ENCODE results near the gene SLC9B1. TPM values are rescaled to one million over a fixed set of nuclear protein-coding genes. Genes with fewer than 3 reads are reported as not detected.

The SLC9B1 gene
- total and polyA plus RNA-seq, 2 of the 8 experiments (the other 6 are each of a cell fraction or from before 2014, with no cell fraction given), result 0.08 to 0.19 TPM

DNA sequence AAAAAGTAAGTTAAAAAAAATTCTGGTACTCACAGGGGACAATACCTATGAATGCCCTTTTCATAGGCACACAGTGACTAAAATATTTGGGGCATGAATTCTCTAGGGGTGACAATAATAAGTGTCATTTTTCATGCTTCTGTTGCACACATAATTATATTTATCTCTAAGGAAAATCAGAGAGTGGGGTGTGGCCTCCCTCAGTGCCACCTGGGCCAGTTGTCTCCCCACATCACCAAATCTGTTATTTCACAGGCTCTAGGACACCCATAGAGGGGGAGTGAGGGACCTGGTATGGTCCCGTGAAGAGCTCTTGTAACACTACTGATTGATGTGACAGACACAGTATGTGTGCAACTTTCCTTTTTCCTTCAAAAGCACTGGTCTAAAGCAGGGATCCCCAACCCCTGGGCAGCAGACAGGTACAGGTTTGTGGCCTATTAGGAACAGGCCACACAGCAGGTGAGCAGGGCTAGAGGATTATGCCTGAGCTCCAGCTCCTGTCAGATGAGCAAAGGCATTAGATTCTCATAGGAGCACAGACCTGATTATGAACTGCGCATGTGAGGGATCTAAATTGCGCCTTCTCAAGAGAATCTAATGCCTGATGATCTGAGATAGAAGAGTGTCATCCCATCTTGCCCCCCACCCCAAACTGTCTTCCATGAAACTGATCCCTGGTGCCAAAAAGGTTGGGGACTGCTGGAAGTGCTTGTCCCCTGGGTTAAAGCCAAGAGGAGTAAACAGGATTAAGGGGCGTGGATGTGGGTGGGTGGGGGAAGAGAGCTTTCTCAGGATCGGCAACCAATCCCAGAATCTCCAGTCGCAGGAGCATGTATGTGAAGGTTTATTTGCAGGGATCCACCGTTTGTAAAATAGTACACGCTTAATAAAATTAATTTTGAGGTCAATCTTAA lies 856 bp downstream of the SLC9B1 start:
- peak overlapping the region; percentile 13 for H4K5ac ChIP-seq (ENCODE audit: insufficient read length, low read depth, low read length)
- H3K27me3 ChIP-seq (replicated peaks in 1 of 4; ENCODE audit: control insufficient read depth in 3 of 4, extremely low read depth in 1 of 4, insufficient read depth in 3 of 4, low read length in 3 of 4), result no peaks in the 10 kb centered on the region
- ChIA-PET CTCF (ENCODE audit: partially characterized antibody) (interaction anchor here (0.8 to 1.3 kb wide), 5 partner anchors 9 to 183 kb away, joined by 3 to 6 read pairs (median 3); partner anchors contain the start of gene SLC9B2), POLR2A (ENCODE audit: partially characterized antibody) (interaction anchor here (0.9 to 1.0 kb wide), 2 partner anchors 14 to 191 kb away, joined by 3 read pairs; no protein-coding TSS in a partner anchor)
- no peak overlapping the region for H2BK20ac ChIP-seq (ENCODE audit: low read length)
- H2AK5ac ChIP-seq (ENCODE audit: low read depth, low read length), result no peak overlapping the region
- H2AFZ ChIP-seq (ENCODE audit: low read length), result peak overlapping the region; percentile 84
- no peak overlapping the region for H2BK15ac ChIP-seq (ENCODE audit: low read length)
- no peak overlapping the region for H3K56ac ChIP-seq (replicated peaks; ENCODE audit: insufficient read length, low read depth, low read length)
- H2BK5ac ChIP-seq (ENCODE audit: low read depth, low read length), result no peak overlapping the region; the same call in 1 of the 2 replicates
- DNase-seq (ENCODE audit: low read depth in 1 of 2, low spot score in 2 of 2) (no peak), FAIRE-seq (no peak)
- H3K4me1 ChIP-seq (replicated peaks in 1 of 4; ENCODE audit: control insufficient read depth in 3 of 4, insufficient read depth in 4 of 4, low read length in 3 of 4), result peaks cover 0 to 4% (median 0%) of the 10 kb centered on the region in 4 experiments; a peak in 1 of 7 replicates
- no peaks in the 10 kb centered on the region; the same call in 1 of the 2 replicates for H3K23me2 ChIP-seq (ENCODE audit: low read depth, low read length)
- H3K23ac ChIP-seq (ENCODE audit: insufficient read length), result no peak overlapping the region
- H3K14ac ChIP-seq (ENCODE audit: insufficient read length), result no peak overlapping the region
- H3K9me3 ChIP-seq (ENCODE audit: insufficient read depth in 2 of 2, low read depth in 1 of 2, low read length in 1 of 2), result peaks cover 2 to 4% of the 10 kb centered on the region in 2 experiments; a peak in 1 of 4 replicates
- H4K20me1 ChIP-seq (replicated peaks in 1 of 2; ENCODE audit: control insufficient read depth in 1 of 2, insufficient read depth in 2 of 2, low read length in 2 of 2), result no peaks in the 10 kb centered on the region
- H4K8ac ChIP-seq (ENCODE audit: extremely low read depth, insufficient read depth, low read length), result no peak overlapping the region
- no peaks in the 10 kb centered on the region for H3K79me1 ChIP-seq (ENCODE audit: low read depth, low read length)
- WGBS, 2 experiments (ENCODE audit: extremely low coverage in 1 of 2, insufficient coverage in 1 of 2, insufficient read length in 1 of 2, insufficient replicate concordance in 2 of 2, low coverage in 1 of 2, low lambda C conversion rate in 2 of 2, missing lambda C conversion rate in 1 of 2), result 72% methylated on average over 8 of the region's 8 CpGs; no CpG with 5 or more reads in 1 of the 2 experiments
- no peak overlapping the region for H3K4ac ChIP-seq (replicated peaks; ENCODE audit: insufficient read length, low read depth, low read length)
- H3K4me2 ChIP-seq (ENCODE audit: insufficient read depth in 1 of 2, low read depth in 2 of 2, low read length in 2 of 2), result peak overlapping the region; percentile 76 to 84
- no peaks in the 10 kb centered on the region for H3K36me3 ChIP-seq (ENCODE audit: control insufficient read depth in 2 of 4, insufficient read depth in 4 of 4, low read length in 3 of 4)
- H4K91ac ChIP-seq (replicated peaks; ENCODE audit: insufficient read length, low read length), result no peak overlapping the region
- no peak overlapping the region for H2BK120ac ChIP-seq (replicated peaks; ENCODE audit: low read depth, low read length)
- H3K79me2 ChIP-seq (ENCODE audit: control insufficient read depth in 1 of 2, insufficient read depth in 2 of 2, low read length in 2 of 2), result no peaks in the 10 kb centered on the region
- TF ChIP-seq RAD21 (IDR thresholded peaks at IDR 0.05 in 1 of 2, conservative IDR thresholded peaks at IDR 0.05 in 1 of 2; ENCODE audit: low read depth in 2 of 2, low read length in 2 of 2), result no peak
- no peak for TF ChIP-seq JUND (IDR thresholded peaks at IDR 0.05; ENCODE audit: low read length)
- H3K27ac ChIP-seq (ENCODE audit: low read depth, low read length), result peak overlapping the region; percentile 89
- peak overlapping the region; percentile 60 to 72 (median 66) for H3K4me3 ChIP-seq (ENCODE audit: extremely low read depth in 1 of 4, insufficient read depth in 2 of 4, low read depth in 3 of 4, low read length in 4 of 4)
- H3K18ac ChIP-seq (ENCODE audit: extremely low read depth, low read length), result no peak overlapping the region
- H3K9ac ChIP-seq (replicated peaks in 1 of 4; ENCODE audit: extremely low read depth in 1 of 4, low read depth in 3 of 4, low read length in 3 of 4), result peak overlapping the region; percentile 58 to 90 (median 86)
- H2BK12ac ChIP-seq (ENCODE audit: low read depth, low read length), result 0 out of 2 replicates have a peak overlapping the region, but pooled peaks have one; percentile 33

Data from H1 (cell line).